ENCODE results near the gene ABHD12.

- TF ChIP-seq CTCF (IDR thresholded peaks at IDR 0.05) (no peak), POLR2A (IDR thresholded peaks at IDR 0.05) (no peak)
Observed at GRCh38 chr20:25293507-25293906, 97.1 kb downstream of the ABHD12 start.

Measured in uterus (tissue), 2 donors.